H1 (cell line): ENCODE results near the gene CCNI. TPM values are rescaled to one million over a fixed set of nuclear protein-coding genes. Genes with fewer than 3 reads are reported as not detected.

Experiments
- CTCF ChIA-PET: fragments of 300-600 bp; sonication (Branson Sonifier 250); formaldehyde crosslinking; loops from one replicate; lab custom pipeline; 2021; ENCODE audit not compliant: partially characterized antibody; lab: Charles Lee
- POLR2A ChIA-PET: fragments of 300-600 bp; sonication (Branson Sonifier 250); formaldehyde crosslinking; loops from one replicate; lab custom pipeline; 2021; ENCODE audit warnings: inconsistent platforms; ENCODE audit not compliant: partially characterized antibody; lab: Charles Lee
- DNase-seq, 2 experiments: peaks; one replicate each; pipeline versions ENCODE4 v3.0.0 to v3.0.0-alpha.2; 2010 to 2022; ENCODE audit warnings: low spot score in 2 of 2, low read depth in 1 of 2, mixed read lengths in 1 of 2
- FAIRE-seq: peaks from 2 replicates; lab custom pipeline; 2011; peaks lifted over from hg19 to GRCh38; lab: Jason Lieb, UNC
- H2AFZ ChIP-seq: 2 replicates; pipeline ENCODE4 v1.8.1; 2012; ENCODE audit warnings: low read length, inconsistent platforms
- H2AK5ac ChIP-seq: 2 replicates; pipeline ENCODE4 v1.6.1; 2013; ENCODE audit warnings: low read depth, low read length
- H2BK120ac ChIP-seq: replicated peaks from 2 replicates; pipeline ENCODE3; 2013; ENCODE audit warnings: low read depth, low read length, inconsistent platforms
- H2BK12ac ChIP-seq: 2 replicates; pipeline ENCODE4 v1.6.1; 2013; ENCODE audit warnings: low read depth, low read length
- H2BK15ac ChIP-seq: 2 replicates; pipeline ENCODE4 v1.6.1; 2013; ENCODE audit warnings: low read length
- H2BK20ac ChIP-seq: 2 replicates; pipeline ENCODE4 v1.6.1; 2013; ENCODE audit warnings: low read length
- H2BK5ac ChIP-seq: 2 replicates; pipeline ENCODE4 v1.6.1; 2013; ENCODE audit warnings: low read depth, low read length
- H3K14ac ChIP-seq: 2 replicates; pipeline ENCODE4 v1.6.1; 2013; ENCODE audit warnings: inconsistent platforms; ENCODE audit not compliant: insufficient read length
- H3K18ac ChIP-seq: 2 replicates; pipeline ENCODE4 v1.6.1; 2013; ENCODE audit warnings: low read length; ENCODE audit errors: extremely low read depth
- H3K23ac ChIP-seq: 2 replicates; pipeline ENCODE4 v1.6.1; 2013; ENCODE audit warnings: inconsistent platforms; ENCODE audit not compliant: insufficient read length
- H3K23me2 ChIP-seq: 2 replicates; pipeline ENCODE4 v1.6.1; 2013; ENCODE audit warnings: low read depth, low read length
- H3K27ac ChIP-seq: 2 replicates; pipeline ENCODE4 v1.6.1; 2011; ENCODE audit warnings: low read depth, low read length, inconsistent platforms
- H3K27me3 ChIP-seq, 4 experiments: replicated peaks in 1 of 4; 1 replicate in 1 of 4; 2 replicates in 3 of 4; pipeline versions ENCODE4 v1.6.1 to v1.8.1; 2011 to 2013; ENCODE audit warnings: low read length in 3 of 4, mild to moderate bottlenecking in 3 of 4, inconsistent platforms in 2 of 4, mixed read lengths in 2 of 4, moderate library complexity in 1 of 4; ENCODE audit not compliant: control insufficient read depth in 3 of 4, insufficient read depth in 3 of 4; ENCODE audit errors: extremely low read depth in 1 of 4
- H3K36me3 ChIP-seq, 4 experiments: 2 replicates each; pipeline versions ENCODE4 v1.6.1 to v1.8.1; 2011 to 2013; ENCODE audit warnings: mild to moderate bottlenecking in 4 of 4, low read length in 3 of 4, moderate library complexity in 2 of 4, control low read depth in 1 of 4, inconsistent platforms in 1 of 4; ENCODE audit not compliant: insufficient read depth in 4 of 4, control insufficient read depth in 2 of 4
- H3K4ac ChIP-seq: replicated peaks from 2 replicates; pipeline ENCODE3; 2013; ENCODE audit warnings: low read length, low read depth, mixed read lengths, inconsistent platforms; ENCODE audit not compliant: insufficient read length
- H3K4me1 ChIP-seq, 4 experiments: replicated peaks in 1 of 4; 1 replicate in 1 of 4; 2 replicates in 3 of 4; pipeline versions ENCODE4 v1.6.1 to v1.8.1; 2011 to 2013; ENCODE audit warnings: low read length in 3 of 4, inconsistent platforms in 2 of 4, mixed read lengths in 1 of 4; ENCODE audit not compliant: insufficient read depth in 4 of 4, control insufficient read depth in 3 of 4
- H3K4me2 ChIP-seq, 2 experiments: 2 replicates each; pipeline versions ENCODE4 v1.6.1 to v1.8.1; 2011 to 2013; ENCODE audit warnings: low read depth in 2 of 2, low read length in 2 of 2, control low read depth in 1 of 2, inconsistent platforms in 1 of 2, mild to moderate bottlenecking in 1 of 2; ENCODE audit not compliant: insufficient read depth in 1 of 2
- H3K4me3 ChIP-seq, 4 experiments: fragments of 200-600, 300-600 bp in 1 of 4; sonication (generic), shearing (Covaris generic), sonication (Bioruptor Twin) in 1 of 4; 2 replicates each; pipeline versions ENCODE4 v1.5.1 to v1.8.1; 2011 to 2016; ENCODE audit warnings: low read length in 4 of 4, low read depth in 3 of 4, control low read depth in 2 of 4, inconsistent platforms in 2 of 4, mild to moderate bottlenecking in 2 of 4, mixed read lengths in 1 of 4, moderate library complexity in 1 of 4; ENCODE audit not compliant: insufficient read depth in 2 of 4; ENCODE audit errors: extremely low read depth in 1 of 4
- H3K56ac ChIP-seq: replicated peaks from 2 replicates; pipeline ENCODE3; 2013; ENCODE audit warnings: low read depth, mild to moderate bottlenecking, mixed read lengths, low read length, inconsistent platforms; ENCODE audit not compliant: insufficient read length
- H3K79me1 ChIP-seq: 2 replicates; pipeline ENCODE4 v1.6.1; 2013; ENCODE audit warnings: low read depth, low read length, control low read depth
- H3K79me2 ChIP-seq, 2 experiments: 2 replicates each; pipeline versions ENCODE4 v1.6.1 to v1.8.1; 2012 to 2013; ENCODE audit warnings: low read length in 2 of 2, mild to moderate bottlenecking in 2 of 2, inconsistent platforms in 1 of 2; ENCODE audit not compliant: insufficient read depth in 2 of 2, control insufficient read depth in 1 of 2
- H3K9ac ChIP-seq, 4 experiments: replicated peaks in 1 of 4; 1 replicate in 1 of 4; 2 replicates in 3 of 4; pipeline versions ENCODE4 v1.6.1 to v1.8.1; 2011 to 2013; ENCODE audit warnings: low read depth in 3 of 4, low read length in 3 of 4, control low read depth in 2 of 4, mild to moderate bottlenecking in 2 of 4, moderate library complexity in 2 of 4, inconsistent platforms in 1 of 4; ENCODE audit errors: extremely low read depth in 1 of 4
- H3K9me3 ChIP-seq, 2 experiments: 2 replicates each; pipeline versions ENCODE4 v1.6.1 to v1.8.1; 2012 to 2013; ENCODE audit warnings: mild to moderate bottlenecking in 2 of 2, moderate library complexity in 2 of 2, control low read depth in 1 of 2, inconsistent platforms in 1 of 2, low read depth in 1 of 2, low read length in 1 of 2, mixed read lengths in 1 of 2; ENCODE audit not compliant: insufficient read depth in 2 of 2
- H4K20me1 ChIP-seq, 2 experiments: replicated peaks in 1 of 2; 2 replicates each; pipeline versions ENCODE3 to v1.8.1; 2011 to 2013; ENCODE audit warnings: inconsistent platforms in 2 of 2, low read length in 2 of 2, mild to moderate bottlenecking in 1 of 2; ENCODE audit not compliant: insufficient read depth in 2 of 2, control insufficient read depth in 1 of 2
- H4K5ac ChIP-seq: 2 replicates; pipeline ENCODE4 v1.6.1; 2013; ENCODE audit warnings: low read length, low read depth, mixed read lengths, inconsistent platforms; ENCODE audit not compliant: insufficient read length
- H4K8ac ChIP-seq: 2 replicates; pipeline ENCODE4 v1.8.0; 2013; ENCODE audit warnings: mild to moderate bottlenecking, moderate library complexity, low read length, inconsistent platforms; ENCODE audit not compliant: insufficient read depth; ENCODE audit errors: extremely low read depth
- H4K91ac ChIP-seq: replicated peaks from 2 replicates; pipeline ENCODE3; 2013; ENCODE audit warnings: low read length, mixed read lengths, inconsistent platforms; ENCODE audit not compliant: insufficient read length
- CHD1 ChIP-seq: IDR thresholded peaks from 2 replicates; pipeline ENCODE4 v1.6.1; 2012; ENCODE audit warnings: low read depth, low read length, improper control_type of control experiment
- CREB1 ChIP-seq: IDR thresholded peaks from 2 replicates; pipeline ENCODE4 v1.6.1; 2012; ENCODE audit warnings: inconsistent platforms
- NRF1 ChIP-seq: IDR thresholded peaks from 2 replicates; pipeline ENCODE4 v1.6.1; 2011; ENCODE audit warnings: mild to moderate bottlenecking, low read depth, low read length, improper control_type of control experiment
- POU5F1 ChIP-seq: IDR thresholded peaks from 2 replicates; pipeline ENCODE4 v1.6.1; 2011; ENCODE audit warnings: low read depth, mild to moderate bottlenecking, low read length, moderate library complexity
- RNF2 ChIP-seq: fragments of 200-900, 300-1000 bp; sonication (generic); IDR thresholded peaks from 2 replicates; pipeline ENCODE4 v1.7.1; 2016; ENCODE audit warnings: borderline replicate concordance, low read depth, mild to moderate bottlenecking, antibody characterized with exemption, low read length; ENCODE audit not compliant: poor library complexity, severe bottlenecking; ENCODE audit errors: missing control alignments
- RXRA ChIP-seq: IDR thresholded peaks from 2 replicates; pipeline ENCODE4 v1.6.1; 2011; ENCODE audit warnings: low read depth, mild to moderate bottlenecking, low read length, moderate library complexity; ENCODE audit not compliant: insufficient read depth
- SIN3A ChIP-seq, 2 experiments: IDR thresholded peaks in 1 of 2; conservative IDR thresholded peaks in 1 of 2; 2 replicates each; pipeline ENCODE4 v1.6.1; 2011 to 2012; ENCODE audit warnings: low read length in 2 of 2, improper control_type of control experiment in 1 of 2, low read depth in 1 of 2, mild to moderate bottlenecking in 1 of 2
- SRF ChIP-seq: IDR thresholded peaks from 2 replicates; pipeline ENCODE4 v1.6.1; 2011; ENCODE audit warnings: mild to moderate bottlenecking, low read depth, low read length, moderate library complexity
- TCF12 ChIP-seq: IDR thresholded peaks from 2 replicates; pipeline ENCODE4 v1.6.1; 2011; ENCODE audit warnings: low read depth, mild to moderate bottlenecking, low read length
- USF2 ChIP-seq: IDR thresholded peaks from 2 replicates; pipeline ENCODE4 v1.6.1; 2011; ENCODE audit warnings: low read length, improper control_type of control experiment
- WGBS, 2 experiments: shearing (Covaris generic) in 1 of 2; methylation state at CpG; one replicate each; pipeline versions ENCODE4 v1.1.6 to v1.1.7; 2013 to 2015; ENCODE audit warnings: low lambda C conversion rate in 2 of 2, mixed read lengths in 2 of 2, inconsistent platforms in 1 of 2, low coverage in 1 of 2, missing lambda C conversion rate in 1 of 2; ENCODE audit not compliant: insufficient replicate concordance in 2 of 2, insufficient coverage in 1 of 2, insufficient read length in 1 of 2; ENCODE audit errors: extremely low coverage in 1 of 2, missing lambda C conversion rate in 1 of 2; 5-methylcytosine and 5-hydroxymethylcytosine counted together
- polyA plus RNA-seq, 7 experiments: library from polyadenylated mRNA; depleted of rRNA in 3 of 7; stranded (reverse) in 5 of 7; unstranded in 2 of 7; fragments of >200 nt in 5 of 7; fragments of 200-250 nt in 2 of 7; gene quantifications; 1 replicate in 5 of 7; 2 replicates in 1 of 7; 4 replicates in 1 of 7; pipeline versions ENCODE4 v1.2.1 to v1.2.3, GENCODE V29; 2011 to 2013; ENCODE audit warnings: missing spikeins in 2 of 7, mixed read lengths in 2 of 7
- total RNA-seq: library from RNA; stranded (reverse); fragmentation: NEBNext Ultra II Directional; extraction: Animal tissue kit (Norgen Biotek cat#: 25700); gene quantifications from 2 replicates; pipeline ENCODE4 v1.2.1, GENCODE V29; 2021

Gene CCNI
- total and polyA plus RNA-seq, 2 of the 8 experiments (the other 6 are each of a cell fraction or from before 2014, with no cell fraction given), result 97.8 to 234 TPM

- H3K18ac ChIP-seq, result no peak overlapping the region
- H3K27ac ChIP-seq, result no peak overlapping the region
- H3K36me3 ChIP-seq, result peaks cover 5 to 72% (median 25%) of the 10 kb centered on the region in 4 experiments
- no peak overlapping the region for H3K4ac ChIP-seq
- no peak overlapping the region for H2BK5ac ChIP-seq
- no peak overlapping the region for H4K91ac ChIP-seq
- H3K23ac ChIP-seq, result no peak overlapping the region
- H3K56ac ChIP-seq, result no peak overlapping the region
- peaks cover 0 to 2% of the 10 kb centered on the region in 2 experiments for H4K20me1 ChIP-seq
- 89% methylated on average over 3 of the region's 3 CpGs; no CpG with 5 or more reads in 1 of the 2 experiments for WGBS, 2 experiments
- H3K23me2 ChIP-seq, result no peaks in the 10 kb centered on the region
- no peaks in the 10 kb centered on the region for H3K79me2 ChIP-seq
- H3K4me2 ChIP-seq, result no peak overlapping the region
- H4K5ac ChIP-seq, result no peak overlapping the region
- no peak overlapping the region for H3K14ac ChIP-seq
- no peak overlapping the region for H2AFZ ChIP-seq
- no peaks in the 10 kb centered on the region for H3K9me3 ChIP-seq
- no peak overlapping the region for H3K4me3 ChIP-seq
- H2BK120ac ChIP-seq, result no peak overlapping the region
- ChIA-PET POLR2A (no interaction called here), CTCF (interaction anchor here (0.7 to 13.6 kb wide), 7 partner anchors 9 to 1218 kb away, joined by 3 to 258 read pairs (median 3); no protein-coding TSS in a partner anchor)
- FAIRE-seq, result no peak
- H2BK20ac ChIP-seq, result no peak overlapping the region
- DNase-seq, result no peak
- no peaks in the 10 kb centered on the region for H3K27me3 ChIP-seq
- no peak overlapping the region for H2AK5ac ChIP-seq
- no peak overlapping the region for H2BK15ac ChIP-seq
- H4K8ac ChIP-seq, result no peak overlapping the region
- no peak overlapping the region for H3K9ac ChIP-seq
- H3K79me1 ChIP-seq, result no peaks in the 10 kb centered on the region
- H3K4me1 ChIP-seq, result no peaks in the 10 kb centered on the region; a peak in 1 of 7 replicates
- H2BK12ac ChIP-seq, result no peak overlapping the region
- TF ChIP-seq RXRA, result no peak
- no peak for TF ChIP-seq USF2
- TF ChIP-seq CREB1, result no peak
- no peak for TF ChIP-seq TCF12
- no peak for TF ChIP-seq NRF1
- no peak for TF ChIP-seq POU5F1
- TF ChIP-seq RNF2, result no peak
- no peak for TF ChIP-seq SIN3A (conservative IDR thresholded peaks at IDR 0.05 in 1 of 2, IDR thresholded peaks at IDR 0.05 in 1 of 2; ENCODE audit: low read depth in 1 of 2, low read length in 2 of 2)
- TF ChIP-seq SRF, result no peak
- TF ChIP-seq CHD1, result no peak
Observed at GRCh38 chr4:77050962-77051361, 24.8 kb downstream of the CCNI start.
